Stimulated activated CD4-positive, alpha-beta T cell treated with anti-CD3 and anti-CD28 coated beads, Interleukin-4, amount 100 ng/mL, for 48 hours (primary cell): ENCODE measurements around the gene NFAT5.
"Not testable (repeated sequence)": the region's sequence is repeated elsewhere in the genome, so short reads cannot be mapped to it uniquely, and the experiment has no call there.

Experiments used
- DNase-seq, 2 donors: peaks; one replicate each; pipeline ENCODE4 v3.0.0-alpha.2; 2020; ENCODE audit warnings: low read depth in 2 of 2

Gene NFAT5

DNA sequence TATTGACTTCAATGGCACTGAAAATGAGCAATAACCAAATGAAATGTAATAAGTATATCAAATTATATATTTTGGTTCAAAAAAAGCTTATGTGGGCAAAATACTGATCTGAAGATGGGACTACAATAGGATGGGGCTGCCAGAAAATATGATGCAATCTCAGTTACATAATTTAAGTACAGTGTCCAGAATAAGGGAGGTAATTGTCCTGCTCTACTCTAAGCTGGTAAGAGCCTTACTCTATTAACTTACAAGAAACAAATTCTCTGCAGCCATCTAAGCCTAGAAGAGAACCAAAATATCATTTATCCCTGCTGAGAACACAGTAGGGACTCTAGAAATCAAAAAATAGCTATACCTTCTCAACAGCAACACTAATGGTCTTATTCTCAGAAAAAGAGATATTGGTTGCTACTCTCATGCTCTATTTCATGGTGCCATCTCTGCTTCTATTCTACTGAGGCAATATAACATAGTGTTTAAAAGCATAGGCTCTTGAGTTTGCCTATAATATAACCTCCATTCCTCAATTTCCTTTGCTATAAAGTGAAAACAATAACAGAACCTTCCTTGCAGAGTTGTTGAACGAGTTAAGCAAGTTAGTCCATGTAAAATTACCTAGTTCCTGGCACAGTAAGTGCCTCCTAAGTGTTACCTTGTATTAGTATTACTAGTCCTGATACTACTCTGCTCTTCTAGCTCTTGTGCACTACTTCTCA lies 140.6 kb downstream of the NFAT5 start:
- no peak for DNase-seq

DNA sequence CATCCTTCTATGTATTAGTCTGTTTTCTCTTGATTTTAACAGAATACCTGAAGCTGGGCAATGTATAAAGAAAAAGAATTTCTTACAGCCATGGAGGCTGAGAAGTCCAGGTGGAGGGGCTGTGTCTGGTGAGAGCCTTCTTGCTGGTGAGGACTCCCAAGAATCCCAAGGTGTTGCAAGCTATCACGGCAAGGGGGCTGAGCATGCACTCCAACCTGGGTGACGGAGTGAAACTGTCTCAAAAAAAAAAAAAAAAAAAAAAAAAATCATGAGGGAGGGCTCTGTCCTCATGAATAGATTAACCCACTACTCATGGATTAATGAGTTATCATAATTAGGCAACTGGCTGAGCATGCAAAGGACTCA lies 141.2 kb downstream of the NFAT5 start:
- DNase-seq, result no peak

DNA sequence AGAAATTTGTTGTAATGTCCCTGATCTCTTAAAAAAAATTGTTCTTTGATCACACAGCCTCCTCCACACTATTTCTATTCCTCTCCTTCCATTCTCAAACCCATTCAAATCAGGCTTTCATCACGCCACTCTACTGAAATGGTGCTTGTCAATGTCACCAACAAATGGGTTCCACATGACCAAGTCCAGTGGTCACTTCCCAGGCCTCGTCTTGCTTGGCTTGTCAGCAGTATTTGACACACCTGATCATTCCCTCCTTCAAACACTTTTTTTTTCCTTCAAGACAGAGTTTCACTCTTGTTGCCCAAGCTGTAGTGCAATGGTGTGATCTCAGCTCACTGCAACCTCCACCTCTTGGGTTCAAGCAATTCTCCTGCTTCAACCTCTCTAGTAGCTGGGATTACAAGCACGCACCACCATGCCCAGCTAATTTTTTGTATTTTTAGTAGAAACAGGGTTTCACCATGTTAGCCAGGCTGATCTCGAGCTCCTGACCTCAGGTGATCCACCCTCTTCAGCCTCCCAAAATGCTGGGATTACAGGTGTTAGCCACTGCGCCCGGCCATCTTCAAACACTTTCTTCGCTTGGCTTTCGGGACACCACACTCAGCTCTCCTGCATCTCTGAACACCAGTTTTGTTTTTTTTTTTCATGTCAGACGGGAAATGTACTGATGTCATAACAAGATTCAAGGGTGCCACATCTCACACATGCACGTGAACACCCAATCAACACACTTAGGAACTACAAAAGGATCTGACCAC lies 142.3 kb downstream of the NFAT5 start:
- DNase-seq, result no peak

DNA sequence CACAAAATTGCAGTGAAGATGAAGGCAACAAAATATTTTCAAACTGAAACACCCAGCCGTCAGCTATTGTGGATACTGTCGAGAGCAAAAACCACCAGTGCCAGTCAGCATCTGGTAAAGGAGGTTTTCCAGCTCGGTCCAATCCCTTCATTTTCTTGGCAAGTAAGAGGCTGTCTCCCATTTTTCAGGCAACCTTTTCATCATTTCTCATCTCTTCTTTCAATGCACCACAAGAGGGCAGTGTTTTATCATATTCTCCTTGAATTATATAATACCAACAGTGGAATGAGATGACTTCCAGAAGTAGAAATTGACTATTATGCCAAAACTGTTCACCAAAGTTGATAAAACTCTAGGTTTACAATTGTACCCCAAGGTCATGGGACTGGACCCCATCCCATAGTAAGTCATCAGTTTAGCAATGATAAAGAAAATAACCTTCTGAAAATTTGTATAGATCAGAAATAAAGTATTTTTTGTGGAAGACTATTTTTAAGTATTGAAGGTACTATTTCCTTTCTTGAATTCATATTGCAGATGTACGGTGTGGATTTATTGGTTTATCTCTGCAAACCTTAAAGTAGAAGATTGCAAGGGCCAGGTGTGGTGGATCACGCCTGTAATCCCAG lies 143.8 kb downstream of the NFAT5 start:
- no peak for DNase-seq

DNA sequence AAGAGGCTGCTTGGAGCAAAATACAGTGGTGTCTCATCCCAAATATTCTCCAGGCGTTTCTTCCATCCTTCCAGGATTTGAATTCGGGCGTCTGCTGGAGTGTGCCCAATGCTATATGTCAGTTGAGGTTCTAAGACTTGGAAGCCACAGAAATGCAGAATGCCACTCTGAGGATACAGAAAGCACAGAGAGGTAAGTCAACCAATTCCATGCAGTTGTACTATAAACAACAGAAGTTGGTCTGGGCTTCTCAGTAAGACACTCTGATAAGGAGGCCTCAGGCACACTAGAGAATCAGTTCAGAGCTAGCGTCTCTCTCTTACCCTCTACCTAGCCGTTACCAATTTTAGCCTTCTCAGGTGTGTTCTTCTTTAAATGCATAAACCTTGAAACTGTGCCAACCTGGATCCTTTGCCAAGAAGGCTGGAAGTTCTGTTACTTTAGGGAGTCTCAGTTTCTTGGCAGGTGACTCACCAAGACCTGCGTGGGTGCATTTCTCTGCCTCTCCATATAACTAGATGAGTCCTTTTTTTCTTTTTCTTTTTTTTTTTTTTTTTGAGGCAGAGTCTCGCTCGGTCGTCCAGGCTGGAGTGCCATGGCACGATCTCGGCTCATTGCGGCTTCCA lies 145.5 kb downstream of the NFAT5 start:
- DNase-seq, result no peak

DNA sequence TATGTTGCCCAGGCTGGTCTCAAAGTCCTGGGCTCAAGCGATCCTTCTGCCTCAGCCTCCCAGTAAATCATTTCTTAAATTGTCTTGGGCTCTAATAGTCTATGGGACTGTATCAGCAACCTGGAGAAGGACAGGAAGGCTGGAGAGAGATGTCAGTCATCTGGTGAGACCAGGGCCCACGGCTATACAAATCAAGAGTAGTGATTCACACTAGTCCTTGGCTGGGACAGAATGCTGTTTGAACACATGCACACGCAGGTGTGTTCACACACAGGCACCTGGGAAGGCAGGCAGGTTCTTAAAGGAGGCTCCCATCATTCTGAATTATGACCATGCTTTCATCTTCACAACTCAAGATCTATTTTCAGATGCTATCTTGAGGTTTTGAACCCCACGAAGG lies 146.5 kb downstream of the NFAT5 start:
- DNase-seq, result no peak

DNA sequence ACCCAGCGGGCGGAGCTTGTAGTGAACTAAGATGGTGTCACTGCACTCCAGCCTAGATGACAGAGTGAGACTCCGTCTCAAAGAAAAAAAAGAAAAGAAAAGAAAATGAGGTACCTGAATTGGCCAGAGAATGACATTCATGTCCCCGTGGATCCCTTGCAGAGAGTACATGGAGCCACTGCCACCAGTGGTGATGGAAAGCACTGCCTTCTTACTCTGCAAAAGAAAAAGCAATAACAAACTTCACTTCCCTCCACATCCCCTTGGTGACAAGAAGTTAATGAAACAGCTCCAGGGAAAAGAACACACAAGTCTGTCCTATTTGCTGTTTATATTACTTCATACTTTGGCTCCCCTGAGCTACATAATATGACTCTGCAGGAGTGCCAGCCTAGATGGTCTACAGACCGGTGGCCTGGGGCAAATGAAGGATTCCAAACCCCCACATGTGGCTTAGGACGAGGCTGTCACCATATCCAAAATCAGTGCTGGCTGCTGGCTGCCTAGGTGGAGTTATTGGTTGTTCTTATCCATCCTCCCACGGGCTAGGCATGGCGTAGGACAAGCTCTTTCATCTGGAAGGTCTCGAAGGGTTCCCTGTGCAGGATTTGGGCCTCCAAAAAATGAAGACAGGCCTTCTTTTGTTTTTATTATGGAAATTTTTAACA lies 147.3 kb downstream of the NFAT5 start:
- DNase-seq, result no peak

DNA sequence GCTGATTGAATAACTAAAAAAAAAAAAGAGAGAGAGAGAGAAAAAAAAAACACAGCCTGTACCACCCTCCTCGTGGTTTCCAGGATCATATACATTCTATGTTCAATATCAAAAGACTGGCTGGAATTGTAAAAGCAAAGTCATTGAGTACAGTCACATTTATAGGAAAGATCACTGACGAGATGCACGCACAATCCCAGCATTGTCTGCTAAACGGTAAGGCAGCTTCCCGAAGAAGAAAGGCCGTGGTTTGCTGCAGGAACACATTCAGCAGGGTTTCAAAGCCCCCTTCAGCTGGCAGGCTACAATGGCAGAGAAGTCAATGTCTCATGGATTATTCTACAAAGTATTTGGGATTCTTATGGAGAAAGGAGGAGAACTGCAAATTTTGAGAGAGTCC lies 151.3 kb downstream of the NFAT5 start:
- DNase-seq, result no peak

DNA sequence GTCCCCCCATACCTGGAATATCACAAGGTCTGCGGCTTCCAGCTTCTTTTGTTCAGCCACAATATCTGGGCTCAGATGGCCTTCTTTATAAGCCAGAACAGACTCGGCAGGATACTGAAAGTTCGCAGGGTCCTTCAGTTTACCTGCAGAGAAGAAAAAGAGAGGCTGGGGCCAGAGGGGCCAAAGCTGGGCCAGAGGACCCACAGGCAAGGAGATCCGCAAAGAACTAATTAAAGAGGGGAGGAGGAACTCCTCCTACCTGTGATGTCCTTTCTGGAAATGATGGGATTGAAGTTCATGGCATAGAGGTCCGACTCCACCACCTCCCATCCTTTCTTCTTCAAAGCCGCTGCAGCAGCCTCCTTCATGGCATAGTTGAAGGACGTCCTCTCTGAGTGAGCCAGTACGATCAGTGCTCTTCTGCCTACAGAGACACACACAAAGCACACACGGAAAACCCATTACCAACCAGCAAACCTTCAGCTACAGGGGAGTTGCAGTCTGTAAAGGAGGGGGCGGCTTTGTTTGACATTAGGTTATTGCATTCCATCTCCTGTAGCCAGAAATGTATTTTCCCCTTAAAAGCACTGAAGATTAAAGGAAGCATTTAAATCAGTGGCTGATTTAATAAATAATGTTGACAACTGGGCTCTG lies 152.5 kb downstream of the NFAT5 start:
- no peak for DNase-seq

DNA sequence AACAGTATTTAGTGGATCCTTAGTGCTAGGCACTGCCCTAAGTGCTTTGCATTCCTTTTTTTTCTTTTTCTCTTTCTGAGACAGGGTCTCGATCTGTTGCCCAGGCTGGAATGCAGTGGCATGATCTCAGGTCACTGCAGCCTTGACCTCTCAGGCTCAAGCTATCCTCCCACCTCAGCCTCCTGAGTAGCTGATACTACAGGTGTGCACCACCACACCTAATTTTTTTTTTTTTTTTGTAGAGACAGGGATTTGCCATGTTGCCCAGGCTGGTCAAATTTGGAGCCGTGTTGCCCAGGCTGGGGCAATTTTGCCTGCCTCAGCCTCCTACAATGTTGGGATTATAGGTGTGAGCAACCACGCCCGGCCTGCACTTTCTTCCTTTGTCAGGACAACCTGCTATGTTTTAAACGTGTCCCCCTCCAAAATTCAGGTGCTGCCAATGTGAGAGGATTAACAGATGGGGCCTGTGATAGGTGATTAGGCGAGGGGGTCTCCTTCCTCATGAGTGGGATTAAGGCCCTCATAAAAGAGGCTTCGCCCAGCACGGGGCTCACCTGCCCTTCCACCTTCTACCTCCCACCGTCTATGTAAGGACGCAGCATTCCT lies 155.2 kb downstream of the NFAT5 start:
- no peak for DNase-seq

DNA sequence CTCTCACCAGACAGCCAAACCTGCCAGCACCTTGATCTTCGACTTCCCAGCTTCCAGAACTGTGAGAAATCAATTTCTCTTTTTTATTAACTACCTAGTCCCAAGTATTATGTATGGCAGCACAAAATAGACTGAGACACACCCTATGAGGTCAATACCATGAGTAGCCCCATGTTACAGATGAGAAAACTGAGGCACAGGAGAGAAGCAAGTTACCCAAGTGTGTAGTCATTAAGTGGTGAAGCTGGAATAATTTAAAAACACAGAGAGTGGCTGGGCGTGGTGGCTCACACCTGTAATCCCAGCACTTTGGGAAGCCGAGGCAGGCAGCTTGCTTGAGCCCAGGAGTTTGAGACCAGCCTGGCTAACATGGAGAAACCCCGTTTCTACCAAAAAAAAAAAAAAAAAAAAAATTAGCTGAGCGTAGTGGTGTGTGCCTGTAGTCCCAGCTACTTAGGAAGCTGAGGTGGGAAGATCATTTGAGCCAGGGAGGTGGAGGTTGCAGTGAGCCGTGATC lies 155.7 kb downstream of the NFAT5 start:
- no peak for DNase-seq

DNA sequence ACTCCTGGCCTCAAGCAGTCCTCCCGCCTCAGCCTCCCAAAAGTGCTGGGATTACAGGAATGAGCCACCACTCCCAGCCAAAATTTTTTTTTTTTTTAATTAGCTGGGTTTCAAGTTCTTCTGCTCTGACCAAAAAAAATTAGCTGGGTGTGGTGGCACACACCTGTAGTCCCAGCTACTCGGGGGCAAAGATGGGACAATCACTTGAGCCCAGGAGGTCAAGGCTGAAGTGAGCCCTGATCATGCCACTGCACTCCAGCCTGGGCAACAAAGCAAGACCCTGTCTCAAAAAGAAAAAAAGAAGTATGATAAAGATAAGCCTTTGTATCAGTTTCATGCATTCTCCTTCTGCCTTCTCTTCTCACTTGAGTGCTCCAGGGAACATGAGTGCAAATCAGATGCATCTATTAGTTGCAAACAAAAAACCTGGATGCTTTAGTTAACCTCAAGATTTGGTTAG lies 158.7 kb downstream of the NFAT5 start:
- DNase-seq, result no peak

DNA sequence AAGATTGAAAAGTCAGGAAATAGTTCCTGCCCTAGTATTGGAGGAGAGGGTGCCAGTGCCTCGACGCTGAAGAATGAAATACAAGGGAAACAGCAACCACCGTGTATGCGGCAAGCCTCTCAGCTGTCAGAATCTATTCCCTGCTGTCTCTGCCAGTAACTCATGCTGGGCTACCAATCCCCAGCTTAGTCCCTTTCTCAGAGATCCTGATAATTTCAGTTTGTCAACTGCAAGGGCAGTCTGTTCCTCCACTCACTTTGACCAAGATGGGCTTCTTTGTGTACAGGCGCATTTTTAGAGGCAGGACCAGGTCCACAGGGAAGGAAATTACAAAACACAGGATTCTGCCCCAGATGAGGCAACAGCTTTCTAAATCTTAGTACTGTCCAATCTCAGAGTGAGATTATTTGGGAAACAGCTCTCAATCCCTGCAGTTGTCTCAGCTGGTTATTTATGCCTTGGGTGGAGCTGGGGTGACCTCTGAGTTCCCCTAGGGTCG lies 159.3 kb downstream of the NFAT5 start:
- DNase-seq, result no peak

DNA sequence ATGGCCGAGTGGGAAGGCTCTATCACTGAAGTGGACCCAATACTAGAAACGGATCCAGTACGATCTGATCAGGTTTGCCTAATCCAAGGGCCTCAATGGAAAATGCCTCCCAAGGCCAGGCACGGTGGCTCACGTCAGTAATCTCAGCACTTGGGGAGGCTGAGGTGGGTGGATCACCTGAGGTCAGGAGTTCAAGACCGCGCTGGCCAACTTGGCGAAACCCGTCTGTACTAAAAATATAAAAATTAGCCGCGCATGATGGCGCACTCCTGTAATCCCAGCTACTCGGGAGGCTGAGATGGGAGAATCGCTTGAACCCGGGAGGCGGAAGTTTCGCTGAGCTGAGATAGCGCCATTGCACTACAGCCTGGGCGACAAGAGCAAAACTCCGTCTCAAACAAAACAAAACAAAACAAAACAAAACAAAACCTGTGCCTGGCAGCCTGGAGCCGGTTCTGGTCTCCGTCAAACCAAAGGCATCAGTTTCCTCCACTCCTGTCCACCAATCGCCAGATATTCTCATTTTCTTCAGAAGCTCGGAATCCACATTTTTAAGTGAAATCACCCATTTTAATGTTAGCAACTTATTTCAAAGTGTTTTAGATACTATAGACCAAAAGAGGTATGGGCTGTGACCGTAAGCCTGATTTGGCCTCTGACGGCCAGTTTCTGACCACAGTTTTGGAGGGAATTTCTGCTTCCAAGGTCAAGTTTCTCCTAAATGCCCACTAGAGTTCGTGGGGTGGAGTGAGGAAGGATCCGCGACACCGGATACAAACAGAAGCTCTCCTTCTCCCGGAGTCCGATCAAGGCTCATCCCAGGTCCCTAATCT lies 159.9 kb downstream of the NFAT5 start:
- DNase-seq, result no peak

DNA sequence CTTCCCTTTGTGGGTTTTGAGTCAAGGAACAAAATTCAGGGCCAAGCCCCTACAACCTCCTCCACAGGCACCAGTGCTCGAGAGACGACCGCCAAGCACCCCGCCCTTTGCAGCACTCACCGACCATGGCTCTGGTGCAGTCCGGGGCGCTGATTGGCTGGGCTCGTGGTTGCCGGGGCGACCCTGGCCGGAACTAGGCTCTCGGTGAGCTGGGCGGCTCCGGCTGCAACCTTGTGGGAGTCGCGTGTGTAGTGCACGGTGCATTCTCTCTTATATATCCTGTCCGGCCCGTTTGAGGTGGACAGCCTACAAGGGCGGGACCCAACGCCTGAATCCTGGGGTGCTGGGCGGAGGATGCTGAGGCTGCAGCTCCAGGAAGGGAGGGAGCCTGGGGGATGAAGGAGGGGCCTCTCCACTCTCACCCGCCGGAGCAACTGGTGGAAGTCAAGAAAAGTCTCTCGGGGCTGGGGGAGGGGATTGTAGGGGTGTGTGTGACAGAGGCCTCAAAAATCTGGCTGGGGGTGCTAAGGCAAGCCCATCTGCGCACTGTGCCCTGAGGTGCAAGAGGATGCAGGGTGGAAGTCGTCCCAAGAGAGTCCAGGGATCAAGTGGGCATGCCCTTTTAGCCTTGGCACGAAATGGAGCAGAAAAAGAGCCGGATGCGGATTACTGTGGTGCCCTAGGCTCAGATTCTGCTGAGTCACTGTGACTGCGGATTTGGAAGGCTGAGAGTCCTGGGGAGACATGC lies 160.7 kb downstream of the NFAT5 start, which contains the start of gene NQO1:
TSS of gene NQO1 (minus strand) at position 248 of the 748 bp plus-strand sequence. CDS start at position 127, 121 bp downstream.
- DNase-seq, result peak; percentile 88 to 90

DNA sequence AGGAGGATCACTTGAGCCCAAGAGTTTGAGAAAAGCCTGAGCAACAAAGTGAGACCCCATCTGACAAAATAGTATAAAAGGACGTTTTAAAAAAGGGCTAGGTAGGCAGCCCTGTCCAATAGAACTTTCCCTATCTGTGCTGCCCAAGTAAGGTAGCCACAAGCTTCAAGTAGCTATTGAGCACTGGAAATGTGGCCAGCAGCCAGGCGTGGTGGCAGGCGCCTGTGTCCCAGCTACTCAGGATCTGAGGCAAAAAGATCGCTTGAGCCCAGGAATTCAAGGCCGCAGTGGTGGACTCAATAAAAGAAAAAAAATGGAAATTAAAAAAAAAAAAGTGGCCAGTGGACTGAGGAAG lies 162.1 kb downstream of the NFAT5 start:
- no peak for DNase-seq

DNA sequence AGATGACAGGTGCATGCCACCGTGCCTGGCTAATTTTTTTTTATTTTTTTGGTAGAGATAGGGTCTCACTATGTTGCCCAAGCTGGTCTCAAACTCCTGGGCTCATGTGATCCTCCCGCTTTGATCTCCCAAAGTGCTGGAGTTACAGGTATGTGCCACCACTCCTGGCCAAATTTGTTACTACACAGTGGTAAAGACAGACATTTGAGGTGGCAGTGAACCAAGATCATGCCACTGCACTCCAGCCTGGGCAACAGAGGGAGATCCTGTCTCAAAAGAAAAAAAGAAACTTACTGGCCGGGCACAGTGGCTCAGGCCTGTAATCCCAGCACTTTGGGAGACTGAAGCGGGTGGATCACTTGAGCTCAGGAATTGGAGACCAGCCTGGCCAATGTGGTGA lies 163.3 kb downstream of the NFAT5 start:
- not testable (repeated sequence) for DNase-seq

DNA sequence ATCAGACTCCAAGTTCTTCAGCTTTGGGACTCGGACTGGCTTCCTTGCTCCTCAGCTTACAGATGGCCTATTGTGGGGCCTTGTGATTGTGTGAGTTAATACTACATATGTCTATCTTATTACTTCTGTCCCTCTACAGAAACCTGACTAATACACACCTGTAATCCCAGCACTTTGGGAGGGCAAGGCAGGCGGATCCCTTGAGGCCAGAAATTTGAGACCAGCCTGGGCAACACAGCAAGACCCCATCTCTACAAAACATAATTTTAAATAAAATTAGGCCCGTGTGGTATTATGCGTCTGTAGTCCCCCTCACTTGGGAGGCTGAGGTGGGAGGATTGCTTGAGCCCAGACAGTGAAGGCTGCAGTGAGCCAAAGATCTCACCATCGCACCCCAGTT lies 165.5 kb downstream of the NFAT5 start:
- not testable (repeated sequence) for DNase-seq

DNA sequence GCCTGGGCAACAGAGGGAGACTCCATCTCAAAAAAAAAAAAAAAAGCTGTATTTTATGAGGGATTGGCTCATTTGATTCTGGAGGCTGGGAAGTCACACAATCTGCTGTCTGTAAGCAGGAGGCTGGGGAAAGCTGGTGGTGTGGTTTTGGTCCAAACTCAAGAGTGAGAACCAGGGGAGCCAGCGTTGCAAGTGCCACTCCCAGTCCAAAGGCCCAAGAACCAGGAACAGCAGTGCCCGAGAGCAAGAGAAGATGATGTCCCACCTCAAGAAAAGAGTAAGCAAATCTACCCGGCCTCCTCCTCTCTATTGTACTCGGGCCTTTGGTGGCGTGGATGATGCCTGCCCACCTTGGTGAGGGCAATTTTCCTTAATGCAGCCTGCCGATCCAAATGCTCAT lies 166.3 kb downstream of the NFAT5 start:
- no peak for DNase-seq
